ENCODE results near the gene WFDC11.
"Not testable (repeated sequence)": the region's sequence is repeated elsewhere in the genome, so short reads cannot be mapped to it uniquely, and the experiment has no call there.

WFDC11 gene
- 0 reads per million in 2 donors for total RNA-seq

- DNase-seq, result no peak
These were observed at the start of gene WFDC11 for GRCh38 chr20:45670139-45670538. WFDC11 (minus strand) TSS chr20:45670239; CDS start chr20:45650600, 19,639 bp downstream.

GRCh38 chr20:45716141-45716688 is 46.2 kb upstream of the WFDC11 start:
- not testable (repeated sequence) for DNase-seq

DNA sequence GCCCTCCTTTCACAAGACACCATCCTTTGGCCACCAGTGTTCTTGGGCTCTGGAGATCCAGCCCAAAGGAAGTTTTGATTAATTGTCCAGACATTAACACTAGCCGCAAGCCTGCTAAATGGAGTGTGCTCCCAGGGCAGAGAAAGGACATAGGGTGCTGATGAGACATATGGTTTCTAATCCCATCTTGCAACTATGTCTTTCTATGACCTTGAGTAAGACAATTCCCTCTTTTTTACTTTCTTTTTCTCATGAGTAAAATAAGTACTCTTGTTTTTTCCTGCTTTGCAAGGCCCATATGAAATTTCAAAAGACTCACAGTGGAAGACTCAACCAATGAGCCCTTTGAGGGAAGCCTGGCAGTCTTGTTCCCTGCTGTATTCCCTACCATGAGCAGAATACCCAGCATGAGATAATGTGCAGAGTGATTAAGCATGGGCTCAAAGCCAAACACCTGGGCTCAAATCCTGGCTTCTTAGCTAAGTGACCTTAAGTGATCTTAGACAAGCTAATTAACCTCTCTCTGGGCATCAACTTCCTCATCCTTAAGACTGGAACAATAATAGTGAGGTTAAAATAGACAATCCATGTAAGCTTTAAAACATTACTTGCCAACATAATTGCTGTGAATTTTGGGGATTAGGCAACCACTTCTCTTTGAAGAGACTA is 35.1 kb upstream of the WFDC11 start, which contains the start of gene WFDC10B:
TSS of gene WFDC10B (minus strand) at position 51 of the 669 bp plus-strand sequence. CDS start 19,027 bp downstream, outside the sequence.
- DNase-seq, result no peak

GRCh38 chr20:45701873-45702272 is 31.8 kb upstream of the WFDC11 start, which contains the start of gene WFDC13:
WFDC13 (plus strand) TSS chr20:45702038; CDS start chr20:45702124, 86 bp downstream.
- no peak for DNase-seq

DNA sequence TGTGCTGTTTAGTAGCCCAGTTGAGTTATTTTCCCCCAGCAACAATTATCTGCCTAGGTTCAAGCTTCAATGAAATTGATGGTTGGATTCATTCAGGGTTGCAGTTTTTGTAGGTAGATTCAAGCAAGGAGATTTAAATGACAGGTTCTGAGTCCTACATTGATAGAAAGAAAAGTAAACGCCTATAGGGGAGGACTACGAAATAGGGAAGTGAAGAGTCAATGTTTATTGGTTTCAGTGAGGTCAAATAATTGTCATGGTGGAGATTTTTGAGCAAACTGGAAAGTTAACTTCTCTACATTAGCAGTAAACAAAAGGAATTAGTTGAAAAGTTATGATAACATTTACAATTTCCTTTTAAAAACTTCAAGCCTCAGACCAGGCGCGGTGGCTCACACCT is 31.1 kb upstream of the WFDC11 start:
- no peak for DNase-seq

GRCh38 chr20:45695496-45695895 is 25.5 kb upstream of the WFDC11 start:
- no peak for DNase-seq

- DNase-seq, result not testable (repeated sequence)
These were observed 23.3 kb upstream of the WFDC11 start for GRCh38 chr20:45693346-45693745.

- no peak for DNase-seq
These were observed 15.9 kb upstream of the WFDC11 start for GRCh38 chr20:45685896-45686295.

GRCh38 chr20:45679650-45680049 is 9.6 kb upstream of the WFDC11 start:
- DNase-seq, result no peak

- DNase-seq, result no peak
These were observed 2.7 kb upstream of the WFDC11 start for GRCh38 chr20:45672765-45673164.

DNA sequence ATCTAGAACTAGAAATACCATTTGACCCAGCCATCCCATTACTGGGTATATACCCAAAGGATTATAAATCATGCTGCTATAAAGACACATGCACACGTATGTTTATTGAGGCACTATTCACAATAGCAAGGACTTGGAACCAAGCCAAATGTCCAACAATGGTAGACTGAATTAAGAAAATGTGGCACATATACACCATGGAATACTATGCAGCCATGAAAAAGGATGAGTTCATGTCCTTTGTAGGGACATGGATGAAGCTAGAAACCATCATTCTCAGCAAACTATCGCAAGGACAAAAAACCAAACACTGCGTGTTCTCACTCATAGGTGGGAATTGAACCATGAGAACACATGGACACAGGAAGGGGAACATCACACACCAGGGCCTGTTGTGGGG is 13.0 kb downstream of the WFDC11 start:
- not testable (repeated sequence) for DNase-seq

DNA sequence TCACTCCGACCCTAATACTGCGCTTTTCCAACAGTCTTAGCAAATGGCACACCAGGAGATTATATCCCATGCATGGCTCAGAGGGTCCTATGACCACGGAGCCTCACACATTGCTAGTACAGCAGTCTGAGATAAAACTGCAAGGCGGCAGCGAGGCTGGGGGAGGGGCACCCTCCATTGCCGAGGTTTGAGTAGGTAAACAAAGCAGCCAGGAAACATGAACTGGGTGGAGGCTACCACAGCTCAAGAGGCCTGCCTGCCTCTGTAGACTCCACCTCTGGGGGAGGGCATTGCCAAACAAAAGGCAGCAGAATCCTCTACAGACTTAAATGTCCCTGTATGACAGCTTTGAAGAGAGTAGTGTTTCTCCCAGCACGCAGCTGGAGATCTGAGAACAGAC is 18.3 kb downstream of the WFDC11 start:
- DNase-seq, result not testable (repeated sequence)

- no peak for DNase-seq
These were observed 20.7 kb downstream of the WFDC11 start for GRCh38 chr20:45649312-45649863.

DNA sequence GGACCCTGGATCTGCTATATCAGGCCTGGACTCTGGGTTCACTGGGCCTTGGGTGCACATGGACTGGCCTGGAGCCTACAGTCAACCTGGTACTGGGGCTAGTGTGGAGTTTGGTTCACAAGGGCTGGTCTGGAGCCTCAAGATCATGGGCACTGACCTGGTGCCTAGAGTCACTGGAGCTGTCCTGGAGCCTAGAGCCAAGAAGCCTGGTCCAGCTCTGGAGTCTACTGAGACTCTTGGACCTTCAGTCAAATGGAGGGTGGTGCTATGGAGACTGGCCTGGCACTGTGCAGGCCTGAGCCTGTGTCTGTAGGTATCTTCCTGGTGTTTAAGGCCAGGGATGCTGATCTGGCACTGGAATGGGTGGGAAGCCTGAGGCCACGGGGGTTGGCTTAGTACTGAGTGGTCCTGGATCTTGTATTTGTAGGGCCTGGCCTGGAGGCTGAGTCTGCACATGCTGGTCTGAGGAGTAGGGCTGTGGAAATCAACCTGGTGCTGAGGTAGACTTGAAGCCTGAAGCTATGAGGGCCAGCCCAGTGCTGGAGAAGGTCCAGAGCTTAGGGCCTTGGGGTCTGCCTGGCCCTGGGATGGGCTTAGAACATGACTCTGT is 22.5 kb downstream of the WFDC11 start:
- no peak for DNase-seq

GRCh38 chr20:45646875-45647274 is 23.2 kb downstream of the WFDC11 start:
- no peak for DNase-seq

GRCh38 chr20:45645869-45646268 is 24.2 kb downstream of the WFDC11 start:
- not testable (repeated sequence) for DNase-seq

- DNase-seq, result not testable (repeated sequence)
These were observed 29.0 kb downstream of the WFDC11 start for GRCh38 chr20:45641076-45641475.

GRCh38 chr20:45639687-45640086 is 30.4 kb downstream of the WFDC11 start:
- no peak for DNase-seq

- DNase-seq, result no peak
These were observed 33.5 kb downstream of the WFDC11 start for GRCh38 chr20:45636513-45636912.

GRCh38 chr20:45631184-45631583 is 38.9 kb downstream of the WFDC11 start, which contains the start of gene WFDC9:
WFDC9 (minus strand) TSS chr20:45631284; CDS start chr20:45610181, 21,103 bp downstream.
- DNase-seq, result no peak

DNA sequence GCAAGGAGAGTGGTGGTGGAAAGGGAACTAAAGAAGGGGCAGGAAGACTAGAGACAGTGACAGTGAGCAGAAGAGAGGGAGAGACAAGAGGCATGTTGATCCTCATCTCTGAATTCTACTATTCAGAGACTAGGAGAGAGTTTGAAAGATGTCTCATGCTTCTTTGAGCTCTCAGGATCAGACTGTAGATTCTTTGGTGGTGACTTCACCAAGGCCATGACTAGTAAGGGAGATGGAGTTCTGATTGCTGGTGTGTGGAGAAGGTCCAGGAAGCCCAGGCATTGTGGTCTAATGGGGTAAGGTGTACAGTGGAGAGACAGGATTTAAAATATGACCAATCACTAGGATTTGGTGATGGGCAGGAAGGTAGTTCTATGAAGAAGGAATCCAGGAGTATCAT is 39.7 kb downstream of the WFDC11 start:
- no peak for DNase-seq

GRCh38 chr20:45629496-45630100 is 40.4 kb downstream of the WFDC11 start, which contains the start of gene WFDC10A:
WFDC10A (plus strand) TSS chr20:45629739; CDS start chr20:45629814, 75 bp downstream.
- peak in 1 of 5 experiments; percentile 14 for DNase-seq

GRCh38 chr20:45626540-45626939 is 43.5 kb downstream of the WFDC11 start:
- no peak for DNase-seq

All from T-helper 2 cell (primary cell).